Measurements from ENCODE around the gene C1orf122. TPM values are rescaled to one million over a fixed set of nuclear protein-coding genes. Genes with fewer than 3 reads are reported as not detected.

C1orf122 gene
- total RNA-seq, 1 experiment from 2014 or later, result 86.5 TPM

GRCh38 chr1:37797750-37798345 is 9.7 kb upstream of the C1orf122 start:
- DNase-seq (ENCODE audit: low read depth), result peak; percentile 80

- DNase-seq (ENCODE audit: low read depth), result no peak
These were observed 5.2 kb upstream of the C1orf122 start for GRCh38 chr1:37802439-37802838.

- peak; percentile 45 for DNase-seq (ENCODE audit: low read depth)
These were observed 403 bp upstream of the C1orf122 start for GRCh38 chr1:37807220-37807554.

- DNase-seq (ENCODE audit: low read depth), result peak; percentile 81
These were observed 1.1 kb downstream of the C1orf122 start for GRCh38 chr1:37808369-37809319.

GRCh38 chr1:37809942-37810341 is 2.4 kb downstream of the C1orf122 start:
- peak; percentile 13 for DNase-seq (ENCODE audit: low read depth)

GRCh38 chr1:37811027-37811655 is 3.6 kb downstream of the C1orf122 start:
- DNase-seq (ENCODE audit: low read depth), result peak; percentile 76

- DNase-seq (ENCODE audit: low read depth), result no peak
These were observed 6.0 kb downstream of the C1orf122 start for GRCh38 chr1:37813529-37814145.

GRCh38 chr1:37814252-37814651 is 6.7 kb downstream of the C1orf122 start:
- DNase-seq (ENCODE audit: low read depth), result no peak

GRCh38 chr1:37817481-37817880 is 9.9 kb downstream of the C1orf122 start:
- DNase-seq (ENCODE audit: low read depth), result peak; percentile 11

- DNase-seq (ENCODE audit: low read depth), result no peak
These were observed 13.9 kb downstream of the C1orf122 start for GRCh38 chr1:37821481-37821880.

- DNase-seq (ENCODE audit: low read depth), result no peak
These were observed 15.6 kb downstream of the C1orf122 start for GRCh38 chr1:37822906-37823815.

GRCh38 chr1:37824001-37824400 is 16.4 kb downstream of the C1orf122 start:
- no peak for DNase-seq (ENCODE audit: low read depth)

- DNase-seq (ENCODE audit: low read depth), result no peak
These were observed 17.9 kb downstream of the C1orf122 start for GRCh38 chr1:37825506-37825905.

GRCh38 chr1:37828410-37829074 is 21.0 kb downstream of the C1orf122 start:
- DNase-seq (ENCODE audit: low read depth), result no peak

- DNase-seq (ENCODE audit: low read depth), result no peak
These were observed 23.5 kb downstream of the C1orf122 start for GRCh38 chr1:37831109-37831508.

- DNase-seq (ENCODE audit: low read depth), result no peak
These were observed 24.2 kb downstream of the C1orf122 start for GRCh38 chr1:37831809-37832208.

- no peak for DNase-seq (ENCODE audit: low read depth)
These were observed 29.2 kb downstream of the C1orf122 start for GRCh38 chr1:37836788-37837187.

GRCh38 chr1:37839676-37840075 is 32.1 kb downstream of the C1orf122 start:
- DNase-seq (ENCODE audit: low read depth), result no peak

- no peak for DNase-seq (ENCODE audit: low read depth)
These were observed 33.1 kb downstream of the C1orf122 start for GRCh38 chr1:37840711-37841110.

GRCh38 chr1:37841652-37842051 is 34.1 kb downstream of the C1orf122 start:
- DNase-seq (ENCODE audit: low read depth), result no peak
